HG03060 (cell line): ENCODE measurements around the gene MEF2D.

Experiments
- ATAC-seq: cut with Tn5 transposase; IDR thresholded peaks from one replicate; pipeline ENCODE4 v1.9.1; 2021; ENCODE audit warnings: low read depth, moderate number of reproducible peaks; ENCODE audit not compliant: unreplicated experiment

Gene MEF2D

DNA sequence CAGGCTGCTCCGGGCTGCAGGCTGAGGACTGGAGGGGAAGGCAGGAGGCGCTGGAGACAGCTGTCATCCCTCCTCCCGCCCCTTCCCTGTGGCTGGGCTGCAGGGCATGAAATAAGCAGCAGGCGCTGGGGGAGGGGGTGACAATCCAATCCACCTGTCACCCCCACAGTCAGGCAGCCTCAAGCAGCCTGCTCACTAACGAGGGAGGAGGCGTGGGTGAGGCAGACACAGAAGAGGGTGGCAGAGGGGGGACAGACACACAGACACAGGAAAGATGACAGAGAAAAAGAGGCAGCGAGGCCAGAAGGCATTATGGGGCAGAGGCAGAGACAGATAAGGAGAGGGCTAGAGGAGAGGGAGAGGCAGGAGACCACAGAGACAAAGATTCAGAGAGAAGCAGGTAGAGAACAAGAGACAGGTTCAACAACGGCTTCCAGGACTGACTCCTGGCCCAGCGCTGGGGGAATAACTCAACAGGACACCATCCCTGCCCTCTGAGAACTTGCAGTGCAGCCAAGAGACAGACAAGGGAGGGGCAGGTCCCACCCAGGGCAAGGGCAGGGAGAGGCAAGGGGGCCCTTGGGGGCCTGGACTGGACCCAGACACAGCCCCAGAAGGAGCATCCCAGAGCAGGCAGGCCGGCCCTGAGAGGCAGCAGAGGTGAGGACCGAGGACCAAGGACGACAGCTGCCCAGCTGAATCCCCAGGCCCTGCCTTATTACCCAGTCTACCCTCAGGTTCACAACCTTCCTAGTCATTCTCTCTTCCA is 11.2 kb downstream of the MEF2D start:
- peak; percentile 8 for ATAC-seq

DNA sequence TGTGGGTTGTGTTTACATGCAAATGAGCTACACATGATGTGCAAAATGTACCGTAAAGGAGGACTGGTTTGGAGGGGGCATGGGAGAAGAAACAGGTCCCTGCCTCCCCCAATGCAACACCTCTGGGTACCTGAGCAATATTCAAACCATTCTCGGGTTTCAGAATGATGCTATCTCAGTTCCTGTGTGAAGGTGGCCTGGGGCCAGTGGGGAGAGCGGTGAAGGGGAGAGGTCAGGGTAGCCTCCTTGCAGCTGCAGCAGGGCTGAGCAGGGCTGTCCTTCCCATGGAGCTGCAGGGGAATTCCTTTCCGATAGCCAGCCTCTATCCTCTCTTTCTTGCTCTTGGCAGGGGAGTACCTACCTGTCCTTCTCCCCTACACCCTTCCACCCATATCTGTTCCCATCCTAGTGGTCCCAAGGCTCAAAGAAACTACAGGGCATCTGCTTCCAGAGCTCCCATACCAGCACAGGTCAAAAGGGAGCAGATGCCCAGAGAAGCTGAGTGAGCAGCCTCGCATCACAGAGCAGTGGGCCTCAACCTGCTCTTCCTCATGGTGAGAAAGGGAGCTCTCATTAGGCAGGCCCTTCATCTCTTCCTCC is 11.9 kb downstream of the MEF2D start:
- peak; percentile 33 for ATAC-seq

DNA sequence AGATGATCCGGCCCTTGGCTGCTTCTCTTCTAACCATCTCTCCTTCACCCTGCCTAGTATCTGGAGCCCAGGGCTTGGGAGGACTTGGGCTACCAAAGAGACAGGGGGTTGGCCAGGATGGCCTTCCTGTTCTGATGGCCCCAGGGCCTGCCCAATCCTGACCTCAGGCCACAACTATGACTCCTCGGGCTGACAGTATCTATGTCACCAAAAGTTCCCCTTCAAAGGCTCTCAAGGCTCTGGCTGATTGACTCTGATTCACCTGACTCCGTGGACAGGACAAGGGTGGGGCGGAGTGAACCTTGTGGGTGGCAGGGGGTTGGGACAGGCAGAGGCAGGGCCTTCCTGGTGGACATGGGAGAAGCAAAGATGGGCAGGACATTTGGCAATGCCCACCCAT is 12.7 kb downstream of the MEF2D start:
- ATAC-seq = no peak

DNA sequence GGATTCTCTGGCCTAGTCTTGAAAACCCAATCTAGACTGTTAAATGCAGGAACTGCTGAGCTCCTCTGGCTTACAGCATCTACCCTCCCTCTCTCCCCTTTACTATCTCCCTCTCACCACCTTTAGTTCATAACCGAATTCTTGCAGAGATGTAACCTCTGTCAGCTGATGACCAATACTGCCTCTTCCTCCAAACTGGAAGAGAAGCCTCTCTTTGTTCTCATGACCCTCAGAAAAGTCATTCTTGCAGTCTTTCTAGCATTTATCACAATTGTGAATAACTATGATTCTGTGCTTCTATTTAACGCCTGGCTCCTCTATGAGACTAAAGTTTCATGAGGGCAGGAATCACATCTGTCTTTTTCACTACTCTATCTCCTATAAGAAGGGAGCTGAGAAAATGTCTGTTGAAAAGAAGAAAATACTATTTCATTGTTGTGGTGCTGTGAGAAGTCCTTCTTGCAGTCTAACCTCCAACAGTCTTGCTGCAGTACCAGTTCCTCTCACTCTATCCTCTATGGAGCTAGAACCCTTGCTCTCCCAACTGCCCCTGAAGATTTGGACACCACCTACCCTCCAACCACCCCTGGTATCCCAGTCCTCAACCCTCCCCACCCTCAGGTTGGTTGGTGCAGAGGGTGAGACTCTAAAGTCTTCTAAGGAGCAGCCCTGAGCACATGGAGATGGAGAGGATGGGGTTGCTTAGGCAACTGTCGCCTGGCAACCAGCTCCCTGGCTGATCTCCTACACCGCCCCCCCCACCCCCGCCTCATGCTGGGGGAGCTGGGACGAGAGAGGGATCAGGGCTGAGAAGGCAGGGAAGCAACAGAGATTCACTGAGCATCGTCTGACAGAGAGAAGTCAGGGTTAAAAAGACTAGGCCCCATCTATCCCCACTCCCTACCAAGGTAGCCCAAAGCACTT is 13.9 kb downstream of the MEF2D start:
- ATAC-seq = no peak

DNA sequence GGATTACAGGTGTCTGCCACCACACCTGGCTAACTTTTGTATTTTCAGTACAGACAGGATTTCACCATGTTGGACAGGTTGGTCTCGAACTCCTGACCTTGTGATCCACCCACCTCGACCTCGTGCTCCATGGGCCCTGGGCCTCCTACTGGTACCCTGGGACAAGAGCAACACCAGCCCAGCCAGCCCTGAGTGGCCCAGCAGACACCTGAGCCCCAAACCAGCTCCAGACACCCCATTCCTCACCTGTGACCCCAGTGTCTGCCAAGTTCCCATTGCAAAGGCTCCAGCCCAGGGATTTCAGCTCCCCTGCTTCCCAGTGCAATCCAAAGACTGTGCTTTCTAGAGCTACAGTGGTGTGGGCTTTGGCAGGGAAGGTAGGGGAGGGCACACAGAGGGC is 14.6 kb downstream of the MEF2D start:
- ATAC-seq = no peak

DNA sequence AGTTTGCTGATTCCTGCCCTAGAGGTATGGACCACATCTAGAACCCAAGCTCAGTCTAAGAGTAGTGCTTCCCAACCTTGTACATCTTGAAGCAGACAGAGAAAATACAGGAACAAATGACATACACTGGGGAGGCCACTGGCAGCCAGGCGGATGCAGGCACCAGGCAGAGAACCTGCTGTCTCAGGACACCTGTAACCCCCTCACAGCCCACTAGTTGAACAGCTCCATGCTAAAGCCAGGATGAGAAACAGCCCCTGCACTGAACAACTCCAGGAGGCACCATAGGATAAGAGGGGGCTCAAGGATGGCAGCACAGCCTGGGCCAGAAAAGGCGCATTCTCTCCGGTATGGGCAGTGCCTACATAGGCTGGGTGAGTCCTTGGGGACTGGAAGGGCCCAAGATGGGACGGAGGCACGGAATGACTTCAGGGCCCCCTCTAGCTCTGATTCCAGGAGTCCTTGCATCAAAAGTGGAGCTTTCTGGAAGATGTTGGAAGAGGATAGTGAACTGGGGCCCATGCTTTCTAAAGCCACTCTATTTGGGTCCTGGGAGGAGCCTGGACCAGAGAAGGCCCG is 16.0 kb downstream of the MEF2D start:
- ATAC-seq = no peak

DNA sequence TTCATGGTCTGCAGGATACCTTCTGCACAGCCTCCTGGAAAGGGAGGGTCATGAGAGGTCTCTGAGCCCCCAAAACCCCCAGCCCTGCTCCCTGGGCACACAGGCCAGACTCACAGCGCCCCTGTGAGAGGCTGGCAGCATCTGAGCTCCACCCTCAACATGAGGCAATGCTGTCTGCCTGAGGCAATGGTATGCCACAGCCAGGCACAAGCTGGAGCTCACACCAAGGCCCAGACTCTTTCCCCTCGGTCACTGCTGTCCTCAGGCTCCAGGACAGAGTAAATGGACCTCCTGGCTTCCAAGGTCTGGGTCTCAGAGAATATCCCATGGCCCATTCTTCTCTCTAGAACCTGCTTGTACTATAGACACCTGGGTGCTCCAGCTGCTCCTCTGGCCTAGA is 17.2 kb downstream of the MEF2D start:
- ATAC-seq = no peak

DNA sequence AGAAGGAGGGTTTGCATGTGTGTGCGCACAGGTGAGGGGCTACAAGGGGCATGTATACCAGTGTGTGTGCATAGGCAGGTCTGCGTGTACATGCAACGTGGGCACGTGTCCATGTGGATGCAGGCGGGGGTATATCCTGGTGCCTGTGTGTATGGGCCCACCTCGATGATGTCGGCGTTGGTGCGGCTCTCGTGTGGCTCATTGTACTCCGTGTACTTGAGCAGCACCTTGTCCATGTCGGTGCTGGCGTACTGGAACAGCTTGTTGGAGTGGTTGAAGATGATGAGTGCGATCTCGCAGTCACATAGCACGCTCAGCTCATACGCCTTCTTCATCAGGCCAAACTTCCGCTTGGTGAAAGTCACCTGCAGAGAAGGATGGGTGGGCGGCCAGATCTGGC is 18.3 kb downstream of the MEF2D start:
- no peak for ATAC-seq

DNA sequence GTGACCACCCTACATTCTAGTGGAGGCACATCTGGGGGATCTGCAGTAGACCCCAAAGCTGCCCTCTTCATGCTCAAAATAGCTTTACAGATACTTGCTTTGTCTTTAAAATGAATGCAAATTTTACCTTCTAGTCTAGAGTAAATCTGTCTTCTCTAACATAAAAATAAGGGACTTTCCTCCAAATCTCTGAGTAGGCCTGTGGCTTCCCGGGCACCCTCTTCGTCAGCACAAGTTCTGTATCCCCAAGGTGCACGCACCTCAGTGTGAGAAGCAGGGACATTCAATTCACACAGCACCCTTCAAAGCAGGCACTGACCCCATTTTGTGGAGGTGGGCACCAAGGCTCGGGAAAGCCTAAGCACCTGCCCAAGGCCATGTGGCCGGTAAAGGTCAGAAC is 19.0 kb downstream of the MEF2D start:
- no peak for ATAC-seq

DNA sequence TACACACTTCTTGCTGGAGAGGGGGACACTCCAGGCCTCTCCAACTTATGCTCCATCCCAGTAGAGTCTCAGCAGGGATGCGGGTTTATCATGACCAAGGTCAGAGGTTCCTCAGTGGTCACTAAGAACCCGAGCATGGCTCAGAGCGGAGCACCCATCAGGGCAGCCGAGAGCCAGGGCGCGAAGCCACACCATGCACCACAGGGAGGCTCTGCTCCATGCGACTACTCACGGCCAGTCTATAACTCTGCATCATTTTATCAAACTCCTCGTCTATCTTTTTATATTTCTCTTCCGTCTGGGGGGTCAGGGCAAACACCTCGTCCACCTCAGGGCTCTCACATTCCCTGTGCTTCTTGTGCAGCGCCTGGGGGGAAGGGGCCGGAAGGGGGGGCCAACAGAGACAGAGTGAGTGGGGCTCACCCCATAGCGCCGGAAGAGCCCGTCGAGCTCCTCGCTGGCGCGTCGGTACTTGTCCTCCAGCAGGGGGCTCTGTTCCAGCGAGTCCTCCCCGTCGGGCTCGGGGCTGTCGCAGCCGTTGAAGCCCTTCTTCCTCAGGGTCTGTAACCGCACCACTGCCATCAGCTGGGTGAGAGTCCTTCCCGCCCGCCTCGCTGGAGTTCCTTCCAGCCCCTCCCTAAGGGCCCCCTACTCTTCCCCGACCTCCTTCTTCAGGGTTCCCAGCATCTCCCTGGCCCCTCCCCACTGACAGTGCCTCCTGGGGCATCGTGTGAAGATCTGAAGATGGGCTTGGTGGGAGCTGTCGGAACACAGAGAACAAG is 20.0 kb downstream of the MEF2D start:
- no peak for ATAC-seq

DNA sequence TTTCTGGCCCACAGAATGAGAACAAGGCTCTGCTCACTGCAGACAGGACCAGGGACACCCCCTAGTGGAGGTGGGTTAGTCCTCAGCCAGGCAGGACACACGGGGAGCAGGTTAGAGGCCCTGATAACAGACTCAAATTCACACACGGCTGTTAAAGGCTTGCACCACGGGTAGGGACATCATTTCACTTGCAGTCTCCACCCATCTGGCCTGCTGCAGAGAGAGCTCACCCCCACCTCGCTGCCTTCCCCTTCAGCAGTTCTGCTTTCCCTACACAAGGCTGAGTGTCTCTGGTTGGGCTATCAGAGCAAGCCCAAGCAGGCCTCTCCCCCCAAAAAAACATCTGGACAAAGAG is 20.6 kb downstream of the MEF2D start:
- ATAC-seq = no peak

DNA sequence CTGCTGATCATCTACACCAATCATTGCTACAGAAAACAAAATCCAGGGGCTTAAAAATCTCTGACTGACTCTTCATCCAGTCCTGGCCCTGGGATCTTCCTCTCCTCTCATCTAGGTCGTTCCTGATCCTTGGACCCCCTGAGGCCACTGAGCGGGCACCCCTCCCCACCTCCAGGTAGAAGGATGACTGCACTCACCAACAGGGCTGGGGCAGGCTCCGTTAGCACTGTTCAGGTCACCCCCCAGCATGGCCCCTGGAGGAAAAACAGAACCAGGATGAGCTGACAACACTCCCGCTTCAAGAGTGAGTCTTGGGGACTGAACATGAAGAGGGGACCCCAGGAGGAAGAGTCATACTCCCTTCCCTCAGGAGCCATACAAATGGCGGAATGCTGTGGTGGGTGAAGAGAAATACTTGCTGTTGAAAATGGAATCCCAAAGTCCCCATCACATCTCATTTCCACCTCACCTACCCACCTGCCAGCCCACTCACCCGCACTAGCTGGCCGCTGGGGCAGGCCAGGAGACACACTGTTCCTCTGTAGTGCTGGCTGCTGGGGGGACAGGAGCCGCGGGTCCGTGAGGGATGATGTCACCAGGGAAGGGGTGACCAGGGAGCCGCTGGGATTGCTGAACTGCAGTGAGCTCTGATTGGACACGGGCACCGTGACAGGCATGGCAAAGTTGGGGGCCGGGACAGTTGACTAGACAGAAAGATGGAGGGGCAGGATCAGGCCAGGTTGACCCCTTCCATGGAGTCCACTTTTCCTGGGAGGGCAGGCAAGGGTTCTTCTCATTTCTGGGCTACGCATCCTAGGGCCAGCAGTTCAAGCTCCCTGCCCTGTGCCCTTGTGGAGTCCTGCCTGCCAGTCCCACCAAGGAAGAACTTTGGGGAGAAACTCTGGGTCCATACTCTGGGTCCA is 21.2 kb downstream of the MEF2D start:
- no peak for ATAC-seq

DNA sequence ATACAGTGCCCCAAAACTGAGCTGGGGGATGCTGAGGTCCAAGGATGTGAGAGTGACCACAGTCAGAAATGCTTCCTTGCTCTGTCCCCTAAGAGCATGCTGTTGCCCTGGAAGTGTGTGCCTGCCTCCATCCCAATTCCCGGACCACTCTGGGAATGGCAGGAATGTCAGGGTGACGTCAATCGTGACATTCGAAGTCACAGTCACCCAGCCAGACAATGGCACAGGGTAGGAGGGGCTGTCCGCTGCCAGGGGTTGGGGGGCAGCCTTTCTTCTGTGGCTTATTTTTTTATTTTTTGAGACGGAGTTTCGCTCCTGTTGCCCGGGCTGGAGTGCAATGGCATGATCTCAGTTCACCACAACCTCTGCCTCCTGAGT is 22.3 kb downstream of the MEF2D start:
- no peak for ATAC-seq

DNA sequence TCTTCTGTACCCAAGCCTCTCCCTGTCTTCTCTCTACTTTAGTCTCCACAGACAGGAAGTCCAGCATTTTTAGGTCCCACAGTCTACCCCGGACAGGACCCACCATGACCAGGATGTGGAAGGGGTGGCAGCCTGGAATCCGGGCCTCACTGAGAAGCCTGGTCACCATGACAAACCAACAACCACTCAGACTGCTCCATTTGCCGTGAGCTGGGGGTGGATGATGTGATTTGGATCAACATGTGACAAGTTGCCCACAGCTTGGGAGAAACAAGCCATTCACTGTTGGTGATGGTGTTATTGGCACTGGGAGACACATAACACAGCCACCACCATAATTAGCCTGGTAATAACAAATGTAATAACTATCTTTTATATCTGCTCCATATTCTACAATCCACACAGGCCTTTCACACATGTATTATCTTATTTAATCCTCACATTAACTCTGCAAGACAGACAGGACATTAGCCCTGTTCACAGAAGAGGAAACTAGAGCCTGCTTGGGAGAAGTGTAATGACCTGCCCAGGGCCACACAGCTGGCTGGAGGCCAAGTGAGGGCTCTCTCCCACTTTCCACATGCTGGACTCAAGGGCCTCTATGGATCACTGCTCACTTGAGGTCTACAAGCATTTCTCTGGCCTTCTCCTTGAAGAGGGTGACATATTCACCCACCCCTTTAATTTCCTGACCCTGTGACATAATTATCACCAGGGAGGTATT is 22.9 kb downstream of the MEF2D start:
- no peak for ATAC-seq

DNA sequence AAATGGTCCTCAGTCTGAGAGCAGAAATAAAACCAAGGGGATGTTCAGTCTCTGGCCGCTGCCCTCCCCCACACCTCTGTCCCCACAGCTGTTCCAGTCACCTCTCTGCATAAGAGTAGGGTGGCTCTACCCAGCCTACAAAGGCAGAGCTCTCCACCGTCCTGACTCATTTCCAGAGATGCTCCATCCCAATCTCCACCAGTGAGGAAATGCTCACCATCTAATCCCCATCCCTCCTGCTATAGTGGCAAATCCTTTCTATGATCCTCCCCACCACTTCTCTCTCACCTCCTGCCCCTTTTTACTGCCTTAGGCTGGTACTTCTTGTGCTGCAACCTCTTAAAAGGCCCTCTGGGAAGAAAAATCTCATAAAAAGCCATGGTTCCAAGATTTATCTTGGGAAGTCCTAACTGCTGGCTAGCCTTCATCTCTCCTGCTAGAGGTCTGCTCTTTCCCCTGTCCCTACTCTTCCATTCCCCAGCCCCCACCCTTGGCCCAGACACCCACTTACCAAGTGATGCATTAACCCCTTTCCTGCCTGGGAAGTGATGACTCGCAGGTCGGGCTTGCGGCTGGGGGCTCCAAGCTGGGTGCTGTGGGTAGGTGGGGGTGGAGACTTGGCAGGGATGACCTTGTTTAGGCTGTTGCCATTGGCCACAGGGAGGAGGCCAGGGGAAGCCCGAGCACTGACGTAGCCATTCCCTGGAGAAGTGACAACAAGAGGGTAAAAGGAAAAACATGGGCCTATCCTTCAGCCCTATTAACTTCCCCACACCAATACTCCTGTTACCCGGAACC is 23.9 kb downstream of the MEF2D start:
- no peak for ATAC-seq

DNA sequence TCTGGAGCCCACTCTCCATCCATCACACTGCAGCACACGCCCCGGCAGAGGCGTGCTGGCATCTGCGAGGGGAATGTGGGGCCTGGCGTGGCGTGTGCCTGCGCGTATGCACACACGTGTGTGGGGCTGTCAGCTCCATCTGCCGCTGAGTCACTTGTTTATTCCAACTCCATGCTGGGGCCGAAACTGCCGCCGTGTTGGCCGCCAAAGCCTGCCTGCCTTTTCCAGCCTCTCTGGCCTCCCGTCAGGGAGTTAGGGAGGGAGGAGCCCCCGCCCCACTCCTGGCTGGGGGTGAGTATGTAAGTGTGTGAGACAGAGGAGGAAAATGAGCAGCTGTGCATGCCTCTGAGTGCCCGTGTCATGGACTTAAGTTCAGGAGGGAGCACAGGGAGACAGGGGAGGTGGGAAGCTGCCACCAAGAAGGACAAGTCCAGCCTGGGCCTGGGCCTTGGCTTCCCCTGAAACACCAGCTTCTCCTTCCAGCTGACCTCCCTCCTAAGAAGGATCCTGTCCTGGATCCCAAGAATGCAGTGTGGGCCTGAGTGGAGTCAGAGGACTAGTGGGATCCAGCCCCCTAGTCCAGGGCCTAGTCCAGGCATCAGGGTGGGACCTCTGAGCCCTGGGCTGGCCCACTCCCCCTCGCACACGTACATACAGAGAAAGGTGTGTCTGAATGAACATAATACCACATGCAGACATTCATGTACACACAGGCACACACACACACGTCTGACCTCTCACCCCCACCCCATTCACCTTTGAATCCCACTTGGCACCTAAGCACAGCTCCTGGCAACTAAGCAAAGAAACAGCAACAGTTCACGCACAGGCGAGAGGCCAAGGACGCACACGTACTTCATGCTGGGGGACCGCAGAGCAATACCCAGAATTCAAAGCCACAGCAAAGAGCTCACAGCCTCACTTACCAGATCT is 24.7 kb downstream of the MEF2D start:
- ATAC-seq = no peak

DNA sequence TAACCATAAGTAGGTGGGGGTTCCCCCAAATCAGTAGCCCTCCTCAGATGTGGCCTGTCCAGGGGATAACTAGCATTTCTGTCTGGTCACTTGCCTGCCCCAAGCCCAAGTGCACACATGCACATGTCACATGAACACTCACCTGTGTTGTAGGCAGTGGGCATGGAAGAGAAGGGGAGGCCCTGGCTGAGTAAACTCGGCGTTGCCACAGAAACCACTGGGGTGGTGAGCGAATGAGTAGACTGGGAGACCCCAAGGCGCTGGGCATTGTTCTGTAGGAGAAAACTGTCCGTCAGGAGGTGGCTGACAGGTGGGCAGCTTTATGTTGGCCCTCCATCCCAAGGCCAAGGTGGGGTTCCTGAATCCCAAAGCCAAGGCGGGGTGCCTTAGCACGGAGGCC is 25.6 kb downstream of the MEF2D start:
- no peak for ATAC-seq
